ENCODE data around the gene POLD1.

Gene POLD1

GRCh38 chr19:50466706-50467039 is 82.5 kb downstream of the POLD1 start:
- Histone ChIP-seq H3K36me3 (no peaks in the 10 kb centered on the region), H3K9me3 (no peaks in the 10 kb centered on the region), H3K4me3 (ENCODE audit: low read depth in 1 of 2, low read length in 1 of 2) (no peak overlapping the region), H3K4me1 (ENCODE audit: control insufficient read depth in 1 of 2, insufficient read depth in 1 of 2, low read depth in 1 of 2, low read length in 1 of 2) (no peaks in the 10 kb centered on the region), H3K27me3 (peaks cover 3% of the 10 kb centered on the region), H3K27ac (no peak overlapping the region)
- no peak for TF ChIP-seq CTCF (IDR thresholded peaks at IDR 0.05)

GRCh38 chr19:50467566-50467965 is 83.4 kb downstream of the POLD1 start:
- Histone ChIP-seq H3K27me3 (no peaks in the 10 kb centered on the region), H3K36me3 (no peaks in the 10 kb centered on the region), H3K9me3 (no peaks in the 10 kb centered on the region), H3K4me1 (ENCODE audit: control insufficient read depth in 1 of 2, insufficient read depth in 1 of 2, low read depth in 1 of 2, low read length in 1 of 2) (no peaks in the 10 kb centered on the region), H3K27ac (no peak overlapping the region), H3K4me3 (ENCODE audit: low read depth in 1 of 2, low read length in 1 of 2) (no peak overlapping the region)
- TF ChIP-seq CTCF (IDR thresholded peaks at IDR 0.05) = no peak

All from neutrophil (primary cell).